HFF-Myc (cell line): ENCODE measurements around the gene C10orf53.
A peak's percentile ranks its signal among the peaks of the same experiment; 100 is the strongest.

Experiments
- DNase-seq: peaks from one replicate; pipeline ENCODE4 v3.0.0-alpha.2; 2011; ENCODE audit warnings: low read depth; ENCODE audit errors: extremely low read depth
- H3K4me3 ChIP-seq: replicated peaks from 2 replicates; pipeline ENCODE4 v1.5.1; 2011; ENCODE audit warnings: low read depth, mild to moderate bottlenecking, control low read depth, low read length
- CTCF ChIP-seq: IDR thresholded peaks from 2 replicates; pipeline ENCODE4 v1.5.1; 2012; ENCODE audit warnings: mild to moderate bottlenecking, low read depth, low read length, control low read depth; ENCODE audit errors: missing control alignments

The C10orf53 gene

GRCh38 chr10:49688920-49689319 is 9.5 kb downstream of the C10orf53 start:
- TF ChIP-seq CTCF, result no peak
- no peak for DNase-seq
- no peak overlapping the region for H3K4me3 ChIP-seq

GRCh38 chr10:49689882-49690510 is 10.5 kb downstream of the C10orf53 start:
- no peak for DNase-seq
- no peak for TF ChIP-seq CTCF
- no peak overlapping the region for H3K4me3 ChIP-seq

- no peak for TF ChIP-seq CTCF
- peak; percentile 15 for DNase-seq
- H3K4me3 ChIP-seq, result no peak overlapping the region
Measured at GRCh38 chr10:49690698-49691356, 11.4 kb downstream of the C10orf53 start.

GRCh38 chr10:49691588-49691987 is 12.1 kb downstream of the C10orf53 start:
- H3K4me3 ChIP-seq, result no peak overlapping the region
- DNase-seq, result no peak
- no peak for TF ChIP-seq CTCF

- no peak for DNase-seq
- no peak overlapping the region for H3K4me3 ChIP-seq
- no peak for TF ChIP-seq CTCF
Measured at GRCh38 chr10:49694466-49694865, 15.0 kb downstream of the C10orf53 start.

- no peak for TF ChIP-seq CTCF
- no peak overlapping the region for H3K4me3 ChIP-seq
- no peak for DNase-seq
Measured at GRCh38 chr10:49696311-49696710, 16.9 kb downstream of the C10orf53 start.
